Neural progenitor cell (in vitro differentiated cells): ENCODE measurements around the gene AOX1.

ENCODE experiments used
- CTCF ChIP-seq: fragments of 200-600 bp; sonication (generic); IDR thresholded peaks from 2 replicates; pipeline ENCODE4 v1.5.1; 2017; ENCODE audit warnings: antibody characterized with exemption, mild to moderate bottlenecking
- EZH2 ChIP-seq: fragments of 200-600 bp; sonication (generic); IDR thresholded peaks from 2 replicates; pipeline ENCODE4 v1.6.1; 2017; ENCODE audit warnings: antibody characterized with exemption, mild to moderate bottlenecking, moderate library complexity

GRCh38 chr2:200673191-200673590, 87.4 kb downstream of the AOX1 start:
- TF ChIP-seq CTCF: no peak
- TF ChIP-seq EZH2: no peak
